GM18907 (cell line): Measurements from ENCODE around the gene MSH5.

Experiments
- ATAC-seq: cut with Tn5 transposase; IDR thresholded peaks from one replicate; pipeline ENCODE4 v1.9.1; 2021; ENCODE audit warnings: mild to moderate bottlenecking, moderate library complexity; ENCODE audit not compliant: unreplicated experiment

MSH5 gene

GRCh38 chr6:31728767-31729514 is 10.9 kb upstream of the MSH5 start, which contains the start of gene DDAH2:
Gene DDAH2 (minus strand): TSS chr6:31729299. CDS start chr6:31729161, 138 bp downstream.
- no peak for ATAC-seq

GRCh38 chr6:31729515-31729978 is 10.3 kb upstream of the MSH5 start:
- ATAC-seq: peak; percentile 54

GRCh38 chr6:31729979-31730630 is 9.7 kb upstream of the MSH5 start:
- peak; percentile 24 for ATAC-seq

- ATAC-seq: no peak
These were observed 9.1 kb upstream of the MSH5 start for GRCh38 chr6:31730631-31731086.

GRCh38 chr6:31732029-31732428 is 7.8 kb upstream of the MSH5 start:
- ATAC-seq: no peak

- no peak for ATAC-seq
These were observed 6.1 kb upstream of the MSH5 start for GRCh38 chr6:31733734-31734133.

GRCh38 chr6:31734247-31734820 is 5.5 kb upstream of the MSH5 start:
- no peak for ATAC-seq

- ATAC-seq: peak; percentile 30
These were observed 4.9 kb upstream of the MSH5 start for GRCh38 chr6:31734821-31735406.

- ATAC-seq: no peak
These were observed 3.6 kb upstream of the MSH5 start, which contains the start of gene CLIC1 for GRCh38 chr6:31736021-31736767. Gene CLIC1 (minus strand): TSS chr6:31736530. CDS start chr6:31736300, 230 bp downstream.

GRCh38 chr6:31736768-31737314 is 3.0 kb upstream of the MSH5 start:
- no peak for ATAC-seq

GRCh38 chr6:31737315-31737990 is 2.4 kb upstream of the MSH5 start:
- no peak for ATAC-seq

- ATAC-seq: no peak
These were observed 1.5 kb upstream of the MSH5 start for GRCh38 chr6:31737991-31738979.

GRCh38 chr6:31740397-31741223 is 805 bp downstream of the MSH5 start:
- ATAC-seq: no peak

GRCh38 chr6:31741815-31742214 is 2.0 kb downstream of the MSH5 start:
- ATAC-seq: no peak

GRCh38 chr6:31742894-31743293 is 3.1 kb downstream of the MSH5 start:
- no peak for ATAC-seq

GRCh38 chr6:31744422-31744821 is 4.6 kb downstream of the MSH5 start:
- no peak for ATAC-seq

- ATAC-seq: no peak
These were observed 9.7 kb downstream of the MSH5 start for GRCh38 chr6:31749301-31750036.
